Measurements from ENCODE around the gene TENT5C.
"Not testable (repeated sequence)": the region's sequence is repeated elsewhere in the genome, so short reads cannot be mapped to it uniquely, and the experiment has no call there.

Gene TENT5C

DNA sequence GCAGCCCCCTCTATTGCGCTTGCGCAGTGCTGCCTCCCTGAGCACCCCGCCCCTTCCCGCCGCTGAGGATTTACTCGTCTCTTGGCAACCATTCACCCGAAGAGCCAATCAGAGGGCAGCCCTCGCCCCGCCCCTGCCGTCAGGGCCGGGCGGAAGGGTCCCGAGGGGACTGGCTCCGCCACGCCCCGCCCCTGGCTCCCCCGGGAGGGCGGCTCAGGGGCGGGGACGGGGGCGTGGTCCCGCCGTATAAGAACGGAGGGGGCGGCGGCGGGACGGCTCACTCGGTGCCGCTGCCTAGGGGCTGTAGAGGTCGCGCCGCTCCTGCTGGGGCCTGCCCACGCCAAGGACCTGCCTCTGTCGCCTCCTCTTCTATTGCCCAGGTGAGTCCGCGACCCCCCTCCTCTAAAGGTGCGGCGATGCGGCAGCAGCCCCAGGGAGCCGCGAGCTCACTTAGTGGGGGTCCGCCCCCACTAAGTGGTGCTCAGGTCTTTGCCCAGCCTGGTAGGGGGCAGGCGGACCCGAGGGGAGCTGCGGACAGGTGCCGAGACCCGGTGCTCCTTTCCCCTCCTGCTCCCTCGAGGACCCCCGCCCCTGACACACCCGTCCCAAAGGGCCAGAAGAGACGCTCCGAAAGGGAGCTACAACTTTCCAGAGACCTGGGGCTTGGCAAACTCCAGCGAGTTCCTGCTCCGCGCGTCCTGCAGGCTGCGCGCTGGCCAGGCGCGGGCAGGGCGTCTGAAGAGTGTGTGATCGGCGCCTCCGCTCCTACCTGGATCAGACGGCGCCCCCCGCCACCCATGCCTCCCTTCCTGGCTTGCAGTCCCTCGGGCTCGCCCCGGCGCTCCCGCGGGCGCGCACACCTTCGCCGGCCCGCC is at the start of gene TENT5C:
Gene TENT5C, plus strand, starts transcription at position 275 of the 875 bp plus-strand sequence. CDS start 16,821 bp downstream, outside the sequence.
- in situ Hi-C loops (cut with MboI; ENCODE audit: low sequenced_read_pairs) = no loop called here
- Histone ChIP-seq H3K36me3 (replicated peaks) (no peaks in the 10 kb centered on the region), H3K9me3 (no peaks in the 10 kb centered on the region), H3K27me3 (ENCODE audit: low read depth) (peaks cover 17% of the 10 kb centered on the region), H3K4me3 (peak within 1 kb of the TSS; percentile 55), H3K4me1 (no peaks in the 10 kb centered on the region)
- peak; percentile 91 to 97 for DNase-seq (ENCODE audit: low spot score in 2 of 2)

DNA sequence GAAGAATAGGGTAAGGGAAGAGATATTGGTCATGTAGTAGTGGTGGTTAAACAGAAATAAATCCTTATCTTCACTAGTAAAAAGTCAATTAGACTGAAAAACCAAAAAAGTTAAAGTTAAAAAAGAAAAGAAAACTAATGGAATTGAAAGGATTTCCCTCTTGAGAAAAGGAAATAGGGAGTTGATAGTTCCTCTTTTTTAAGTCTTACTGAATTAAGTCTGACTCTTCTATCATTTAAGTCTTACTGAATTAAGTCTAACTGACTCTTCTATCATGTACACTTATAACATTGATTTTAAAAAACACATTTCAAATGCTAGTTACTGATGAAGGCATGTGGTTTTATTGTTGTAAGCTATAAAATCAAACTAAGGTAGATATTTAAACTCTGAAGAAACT is 49.5 kb upstream of the TENT5C start:
- in situ Hi-C loops (cut with MboI; ENCODE audit: low sequenced_read_pairs) = no loop called here
- Histone ChIP-seq H3K4me3 (no peak overlapping the region), H3K27me3 (ENCODE audit: low read depth) (no peaks in the 10 kb centered on the region), H3K9me3 (no peaks in the 10 kb centered on the region), H3K4me1 (no peaks in the 10 kb centered on the region), H3K36me3 (replicated peaks) (no peaks in the 10 kb centered on the region)
- DNase-seq (ENCODE audit: low spot score in 2 of 2) = no peak

DNA sequence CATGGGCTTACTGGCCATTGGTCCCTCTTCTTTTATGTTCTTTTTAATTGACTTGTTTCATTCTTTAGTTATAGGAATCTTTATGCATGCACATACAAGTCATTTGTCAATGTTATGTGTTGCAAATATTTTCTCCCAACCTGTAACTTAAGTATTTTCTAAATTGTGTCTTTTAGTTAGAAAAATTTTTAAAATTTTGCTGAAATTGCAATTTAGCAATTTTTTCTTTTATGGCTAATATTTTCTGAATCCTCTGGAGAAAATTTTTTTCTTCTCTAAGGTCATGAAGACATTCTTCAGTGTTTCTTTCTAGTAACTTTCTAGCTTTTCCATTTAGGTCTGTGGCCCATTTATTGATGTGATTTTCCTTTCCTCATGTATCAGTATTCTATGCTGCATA is 48.9 kb upstream of the TENT5C start:
- no peak for DNase-seq (ENCODE audit: low spot score in 2 of 2)
- H3K36me3 ChIP-seq (replicated peaks) = no peaks in the 10 kb centered on the region
- H3K4me1 ChIP-seq = no peaks in the 10 kb centered on the region
- H3K4me3 ChIP-seq = no peak overlapping the region
- in situ Hi-C loops (cut with MboI; ENCODE audit: low sequenced_read_pairs) = no loop called here
- H3K27me3 ChIP-seq (ENCODE audit: low read depth) = no peaks in the 10 kb centered on the region
- H3K9me3 ChIP-seq = no peaks in the 10 kb centered on the region

DNA sequence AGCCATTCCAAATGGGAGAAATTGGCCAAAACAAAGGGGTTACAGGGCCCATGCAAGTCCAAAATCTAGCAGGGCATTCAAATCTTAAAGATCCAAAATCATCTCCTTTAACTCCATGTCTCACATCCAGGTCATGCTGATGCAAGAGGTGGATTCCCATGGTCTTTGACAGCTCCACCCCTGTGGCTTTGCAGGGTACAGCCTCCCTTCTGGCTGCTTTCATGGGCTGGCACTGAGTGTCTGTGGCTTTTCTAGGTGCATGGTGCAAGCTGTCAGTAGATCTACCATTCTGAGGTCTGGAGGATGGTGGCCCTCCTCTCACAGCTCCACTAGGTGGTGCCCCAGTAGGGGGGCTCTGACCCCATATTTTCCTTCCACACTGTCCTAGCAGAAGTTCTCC is 47.4 kb upstream of the TENT5C start:
- H3K9me3 ChIP-seq; in situ Hi-C loops (cut with MboI; ENCODE audit: low sequenced_read_pairs); H3K27me3 ChIP-seq (ENCODE audit: low read depth); H3K4me1 ChIP-seq; H3K36me3 ChIP-seq (replicated peaks); H3K4me3 ChIP-seq; DNase-seq (ENCODE audit: low spot score in 2 of 2): not testable (repeated sequence)

DNA sequence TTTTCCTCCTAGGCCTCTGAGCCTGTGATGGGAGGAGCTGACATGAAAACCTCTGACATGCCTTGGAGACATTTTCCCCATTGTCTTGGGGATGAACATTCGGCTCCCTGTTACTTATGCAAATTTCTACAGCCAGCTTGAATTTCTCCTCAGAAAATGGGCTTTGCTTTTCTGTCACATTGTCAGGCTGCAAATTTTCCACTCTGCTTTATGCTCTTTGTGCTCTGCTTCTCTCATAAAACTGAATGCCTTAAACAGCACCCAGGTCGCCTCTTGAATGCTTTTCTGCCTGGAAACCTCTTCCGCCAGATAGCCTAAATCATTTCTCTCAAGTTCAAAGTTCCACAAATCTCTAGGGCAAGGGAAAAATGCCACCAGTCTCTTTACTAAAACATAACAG is 46.7 kb upstream of the TENT5C start:
- H3K9me3 ChIP-seq = no peaks in the 10 kb centered on the region
- H3K4me1 ChIP-seq = no peaks in the 10 kb centered on the region
- no peaks in the 10 kb centered on the region for H3K36me3 ChIP-seq (replicated peaks)
- no peaks in the 10 kb centered on the region for H3K27me3 ChIP-seq (ENCODE audit: low read depth)
- H3K4me3 ChIP-seq = no peak overlapping the region
- DNase-seq (ENCODE audit: low spot score in 2 of 2) = no peak
- in situ Hi-C loops (cut with MboI; ENCODE audit: low sequenced_read_pairs) = no loop called here

DNA sequence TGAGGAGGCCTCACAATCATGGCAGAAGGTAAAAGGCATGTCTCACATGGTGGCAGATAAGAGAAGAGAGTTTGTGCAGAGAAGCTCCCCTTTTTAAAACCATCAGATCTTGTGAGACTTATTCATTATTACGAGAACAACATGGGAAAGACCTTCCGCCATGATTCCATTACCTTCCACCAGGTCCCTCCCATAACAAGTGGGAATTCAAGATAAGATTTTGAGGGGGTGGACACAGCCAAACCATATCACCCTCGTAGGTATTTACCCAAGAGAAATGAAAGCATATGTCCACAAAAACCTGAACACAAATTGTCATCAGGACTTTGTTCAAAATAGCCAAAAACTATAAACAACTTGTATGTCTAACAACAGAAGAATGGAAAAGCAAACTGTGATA is 45.9 kb upstream of the TENT5C start:
- Histone ChIP-seq H3K4me1 (no peaks in the 10 kb centered on the region), H3K36me3 (replicated peaks) (no peaks in the 10 kb centered on the region), H3K27me3 (ENCODE audit: low read depth) (no peaks in the 10 kb centered on the region), H3K4me3 (no peak overlapping the region), H3K9me3 (no peaks in the 10 kb centered on the region)
- no peak for DNase-seq (ENCODE audit: low spot score in 2 of 2)
- in situ Hi-C loops (cut with MboI; ENCODE audit: low sequenced_read_pairs) = no loop called here

DNA sequence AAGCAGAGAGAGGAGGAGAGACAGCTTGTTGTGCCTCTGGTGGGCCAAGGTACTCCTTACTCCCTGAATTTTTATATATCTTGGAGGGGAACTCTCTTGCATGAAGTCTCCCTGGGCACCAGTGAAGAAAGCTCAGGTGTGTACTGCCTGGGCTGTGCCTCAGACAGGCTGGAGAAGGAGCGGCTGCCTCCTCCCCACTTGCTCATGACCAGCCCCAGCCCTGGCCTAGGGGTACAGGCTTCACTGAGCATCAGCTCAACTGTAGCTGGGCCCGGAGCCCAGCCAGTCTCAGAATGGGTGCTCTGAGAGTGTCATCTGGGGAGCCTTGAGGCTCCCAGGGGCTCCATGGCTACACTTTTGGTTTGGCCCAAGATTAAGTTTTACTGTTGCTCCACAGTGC is 44.8 kb upstream of the TENT5C start:
- in situ Hi-C loops (cut with MboI; ENCODE audit: low sequenced_read_pairs) = no loop called here
- no peak for DNase-seq (ENCODE audit: low spot score in 2 of 2)
- no peaks in the 10 kb centered on the region for H3K27me3 ChIP-seq (ENCODE audit: low read depth)
- no peak overlapping the region for H3K4me3 ChIP-seq
- H3K9me3 ChIP-seq = no peaks in the 10 kb centered on the region
- no peaks in the 10 kb centered on the region for H3K4me1 ChIP-seq
- H3K36me3 ChIP-seq (replicated peaks) = no peaks in the 10 kb centered on the region

DNA sequence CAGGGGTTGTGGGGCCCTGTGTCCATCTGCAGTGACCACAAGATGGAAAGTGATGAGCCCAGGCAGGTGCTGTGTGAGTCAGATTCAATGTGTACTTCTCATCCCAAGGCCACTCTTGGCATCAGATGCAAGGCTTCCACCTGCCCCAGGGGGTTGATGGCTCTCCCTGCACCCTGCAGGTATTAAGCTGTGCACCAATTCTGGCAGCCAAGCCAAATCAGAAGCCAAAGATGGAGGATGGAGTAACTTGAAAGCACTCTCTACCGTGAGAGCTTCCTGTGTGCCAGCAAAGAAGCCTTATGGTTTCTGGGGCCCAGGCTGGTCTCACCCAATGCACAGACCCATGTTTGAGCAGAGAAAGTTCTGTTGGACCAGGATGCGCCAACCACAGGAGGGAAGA is 44.3 kb upstream of the TENT5C start:
- no peak for DNase-seq (ENCODE audit: low spot score in 2 of 2)
- Histone ChIP-seq H3K9me3 (no peaks in the 10 kb centered on the region), H3K4me3 (no peak overlapping the region), H3K27me3 (ENCODE audit: low read depth) (no peaks in the 10 kb centered on the region), H3K36me3 (replicated peaks) (no peaks in the 10 kb centered on the region), H3K4me1 (no peaks in the 10 kb centered on the region)
- in situ Hi-C loops (cut with MboI; ENCODE audit: low sequenced_read_pairs) = no loop called here

DNA sequence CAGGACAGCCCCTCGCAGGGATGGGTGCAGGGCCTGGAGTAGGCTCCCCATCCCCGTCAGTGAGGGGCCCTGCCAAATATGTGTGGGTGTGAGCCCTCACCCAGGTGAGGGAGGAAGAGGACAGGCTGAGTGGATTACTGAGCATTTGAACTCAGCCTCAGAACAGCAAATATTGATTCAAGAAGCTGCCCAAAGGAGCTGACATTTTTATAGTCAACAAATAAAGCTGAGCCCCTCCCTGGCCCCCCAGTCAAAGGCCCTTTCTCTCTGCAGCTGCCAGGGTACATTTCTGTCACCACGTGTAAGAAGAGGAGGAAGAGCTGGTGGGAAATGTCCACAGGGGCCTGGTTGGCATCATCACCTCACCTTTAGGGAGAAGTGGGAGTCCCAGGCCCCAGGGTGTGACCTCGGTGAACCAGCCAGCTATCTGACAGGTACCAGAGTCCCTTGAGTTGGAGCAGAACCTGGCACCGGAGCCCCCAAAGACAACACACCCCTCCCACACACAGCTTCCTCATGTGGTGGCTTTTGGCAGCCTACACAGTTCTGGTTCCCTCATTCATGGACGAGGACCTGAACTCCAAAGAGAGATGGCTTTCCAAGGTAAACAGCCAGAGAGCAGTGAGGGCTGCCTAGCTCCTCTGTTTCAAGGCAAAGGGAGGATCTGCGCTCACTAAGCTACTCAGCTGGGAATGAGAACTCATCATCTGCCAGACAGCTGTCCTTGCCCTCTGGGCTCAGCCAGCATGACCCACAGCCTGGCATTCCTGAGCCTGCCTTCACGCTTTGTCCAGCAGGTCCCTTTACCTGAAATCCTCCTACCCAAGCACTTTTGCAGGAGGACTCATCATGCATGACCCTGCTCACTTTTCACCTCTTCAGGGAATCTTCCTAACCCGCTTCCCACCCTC is 43.0 kb upstream of the TENT5C start:
- Histone ChIP-seq H3K27me3 (ENCODE audit: low read depth) (no peaks in the 10 kb centered on the region), H3K4me3 (no peak overlapping the region), H3K9me3 (no peaks in the 10 kb centered on the region), H3K4me1 (no peaks in the 10 kb centered on the region), H3K36me3 (replicated peaks) (no peaks in the 10 kb centered on the region)
- no peak for DNase-seq (ENCODE audit: low spot score in 2 of 2)
- in situ Hi-C loops (cut with MboI; ENCODE audit: low sequenced_read_pairs) = no loop called here

DNA sequence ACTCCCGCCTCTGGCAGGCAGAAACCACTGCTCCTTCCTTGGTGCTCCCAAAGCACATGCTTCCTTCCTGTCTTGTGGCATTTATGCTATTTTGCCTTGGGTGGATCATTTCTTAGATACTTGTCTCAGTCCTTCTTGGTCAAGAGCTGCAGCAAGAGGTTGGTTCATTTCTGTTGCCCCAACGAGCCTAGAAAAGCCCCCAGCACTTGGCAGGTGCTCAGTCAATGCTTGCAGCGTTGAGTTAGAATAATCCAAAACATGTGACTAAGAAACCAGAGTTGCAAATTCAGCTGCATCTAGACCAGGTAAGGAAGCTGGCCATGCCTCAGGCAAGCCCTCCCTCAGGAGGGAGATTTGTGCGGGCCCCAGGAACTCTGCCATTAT is 42.4 kb upstream of the TENT5C start:
- in situ Hi-C loops (cut with MboI; ENCODE audit: low sequenced_read_pairs) = no loop called here
- no peak for DNase-seq (ENCODE audit: low spot score in 2 of 2)
- H3K27me3 ChIP-seq (ENCODE audit: low read depth) = no peaks in the 10 kb centered on the region
- no peaks in the 10 kb centered on the region for H3K4me1 ChIP-seq
- no peaks in the 10 kb centered on the region for H3K36me3 ChIP-seq (replicated peaks)
- H3K9me3 ChIP-seq = no peaks in the 10 kb centered on the region
- H3K4me3 ChIP-seq = no peak overlapping the region

DNA sequence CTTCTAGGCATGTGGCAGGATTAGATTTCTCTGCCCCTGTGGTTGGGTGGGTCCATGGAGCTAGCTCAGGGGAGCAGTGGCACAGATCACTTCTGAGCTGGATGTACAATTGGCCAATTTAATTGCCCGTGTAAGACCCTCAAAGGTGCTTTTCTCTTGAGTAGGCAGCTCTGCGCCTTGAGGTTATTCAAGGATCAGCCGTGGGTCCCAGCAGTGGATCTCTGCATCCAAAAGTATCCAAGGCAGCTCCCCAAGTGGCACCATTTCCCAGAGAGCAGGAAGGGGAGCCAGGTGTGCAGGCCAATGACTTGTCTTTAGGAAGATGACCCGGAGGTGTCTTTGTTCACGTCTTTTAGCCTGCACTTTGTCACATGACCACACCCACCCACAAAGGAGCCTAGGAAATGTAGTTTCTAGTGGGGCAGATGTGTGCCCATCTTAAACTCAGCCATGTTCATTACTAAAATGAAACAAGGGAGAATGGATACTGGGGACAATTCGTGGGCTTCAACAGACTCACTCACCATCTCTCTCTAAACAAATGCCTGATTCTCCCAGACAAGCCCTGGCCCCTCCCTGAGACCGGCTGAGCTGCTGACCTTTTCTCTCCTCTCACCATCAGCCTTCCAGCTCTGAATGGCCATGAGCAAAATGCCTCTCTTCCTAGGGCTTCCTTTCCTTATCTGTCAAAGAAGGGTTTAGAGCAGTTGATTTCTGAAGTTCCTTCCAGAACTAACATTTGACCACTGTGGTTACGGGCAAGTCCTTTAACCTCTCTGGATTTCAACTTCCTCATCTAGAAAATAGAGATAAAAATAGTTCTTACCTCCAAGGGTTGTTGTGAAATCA is 41.4 kb upstream of the TENT5C start:
- no peaks in the 10 kb centered on the region for H3K9me3 ChIP-seq
- H3K36me3 ChIP-seq (replicated peaks) = no peaks in the 10 kb centered on the region
- peak in 1 of 2 experiments; percentile 3 for DNase-seq (ENCODE audit: low spot score in 2 of 2)
- H3K4me1 ChIP-seq = no peaks in the 10 kb centered on the region
- no peak overlapping the region for H3K4me3 ChIP-seq
- no peaks in the 10 kb centered on the region for H3K27me3 ChIP-seq (ENCODE audit: low read depth)
- in situ Hi-C loops (cut with MboI; ENCODE audit: low sequenced_read_pairs) = no loop called here

DNA sequence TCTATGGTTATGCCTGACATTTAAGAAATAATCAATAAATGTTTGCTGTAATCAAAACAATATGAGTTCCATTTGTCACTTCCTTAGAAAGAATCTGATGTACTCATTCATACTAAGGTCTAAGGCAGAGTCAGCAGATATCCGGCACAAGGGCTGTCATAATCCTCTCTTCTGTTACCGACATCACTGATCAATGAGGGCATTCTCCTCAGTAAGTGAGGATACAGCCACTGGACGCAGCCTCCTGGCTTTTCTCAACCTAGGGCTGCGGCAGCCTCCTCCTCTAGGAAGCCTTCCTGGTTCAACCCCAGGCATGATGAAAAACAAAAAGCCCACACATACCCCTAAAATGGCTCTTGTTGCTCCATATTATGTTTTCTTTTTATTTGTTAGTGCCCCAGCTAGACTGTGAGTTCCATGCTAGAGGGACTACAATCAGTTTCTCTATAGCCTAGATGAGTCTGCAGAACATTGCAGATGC is 40.7 kb upstream of the TENT5C start:
- in situ Hi-C loops (cut with MboI; ENCODE audit: low sequenced_read_pairs) = no loop called here

DNA sequence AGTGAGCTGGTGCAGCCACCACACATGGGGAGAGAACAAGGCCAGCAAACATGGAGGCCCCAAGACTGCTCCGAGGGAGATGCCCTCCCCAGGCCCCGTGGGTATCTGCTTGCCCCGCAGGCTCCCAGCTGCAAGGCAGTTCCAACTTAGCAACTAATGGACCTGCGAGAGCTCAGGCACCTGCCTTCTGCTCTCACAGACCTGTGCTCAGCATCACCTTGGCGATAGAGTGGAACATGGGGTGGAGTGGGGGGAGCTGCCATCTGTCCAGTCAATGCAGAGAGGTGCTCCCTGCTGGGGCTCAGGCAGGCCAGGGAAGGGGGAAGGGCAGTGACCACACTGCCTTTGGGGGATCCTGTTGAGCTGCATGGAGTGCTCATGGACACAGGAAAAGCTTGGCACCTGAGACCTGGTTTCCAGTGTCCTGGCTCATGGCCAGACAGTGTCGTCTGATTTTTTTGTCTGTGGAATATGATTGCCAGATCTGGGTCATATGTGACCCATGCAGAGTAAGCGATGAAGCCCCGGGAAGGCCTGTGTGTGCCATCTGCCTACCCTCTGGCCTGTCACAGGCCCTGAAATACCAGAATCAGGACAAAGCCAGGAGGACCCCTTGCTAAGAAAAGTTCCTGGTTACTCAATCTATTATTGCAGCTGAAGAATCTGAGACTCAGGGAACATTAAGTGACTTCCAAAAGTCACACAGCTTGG is 39.9 kb upstream of the TENT5C start:
- H3K36me3 ChIP-seq (replicated peaks) = no peaks in the 10 kb centered on the region
- no peak overlapping the region for H3K4me3 ChIP-seq
- no peaks in the 10 kb centered on the region for H3K4me1 ChIP-seq
- no peak for DNase-seq (ENCODE audit: low spot score in 2 of 2)
- in situ Hi-C loops (cut with MboI; ENCODE audit: low sequenced_read_pairs) = no loop called here
- H3K27me3 ChIP-seq (ENCODE audit: low read depth) = peaks cover 2% of the 10 kb centered on the region; the same call in 1 of the 2 replicates
- no peaks in the 10 kb centered on the region for H3K9me3 ChIP-seq

More for the DNA sequence above, 40.7 kb upstream of the TENT5C start:
- peaks cover under 1% of the 10 kb centered on the region; the same call in 1 of the 2 replicates for H3K27me3 ChIP-seq (ENCODE audit: low read depth)
- no peaks in the 10 kb centered on the region for H3K9me3 ChIP-seq
- H3K4me1 ChIP-seq = no peaks in the 10 kb centered on the region
- no peak for DNase-seq (ENCODE audit: low spot score in 2 of 2)
- H3K4me3 ChIP-seq = no peak overlapping the region
- no peaks in the 10 kb centered on the region for H3K36me3 ChIP-seq (replicated peaks)

Measured in HAP-1 (cell line).